Body of pancreas (tissue), 4 donors: Measurements from ENCODE around the gene GGPS1.

Experiments used
- POLR2A ChIP-seq, 3 donors: fragments of 450-650 bp; IDR thresholded peaks; one replicate each; pipeline ENCODE4 v1.6.1; 2016; ENCODE audit warnings: antibody characterized with exemption in 3 of 3, mild to moderate bottlenecking in 2 of 3
- TF ChIP-seq, protein P1 (sequence below), 7 experiments: fragments of 450-650 bp in 4 of 7; fragments of 200-600 bp in 3 of 7; sonication (generic) in 3 of 7; IDR thresholded peaks; one replicate each; pipeline ENCODE4 v1.5.1; 2016 to 2019; ENCODE audit warnings: antibody characterized with exemption in 7 of 7

DNA sequence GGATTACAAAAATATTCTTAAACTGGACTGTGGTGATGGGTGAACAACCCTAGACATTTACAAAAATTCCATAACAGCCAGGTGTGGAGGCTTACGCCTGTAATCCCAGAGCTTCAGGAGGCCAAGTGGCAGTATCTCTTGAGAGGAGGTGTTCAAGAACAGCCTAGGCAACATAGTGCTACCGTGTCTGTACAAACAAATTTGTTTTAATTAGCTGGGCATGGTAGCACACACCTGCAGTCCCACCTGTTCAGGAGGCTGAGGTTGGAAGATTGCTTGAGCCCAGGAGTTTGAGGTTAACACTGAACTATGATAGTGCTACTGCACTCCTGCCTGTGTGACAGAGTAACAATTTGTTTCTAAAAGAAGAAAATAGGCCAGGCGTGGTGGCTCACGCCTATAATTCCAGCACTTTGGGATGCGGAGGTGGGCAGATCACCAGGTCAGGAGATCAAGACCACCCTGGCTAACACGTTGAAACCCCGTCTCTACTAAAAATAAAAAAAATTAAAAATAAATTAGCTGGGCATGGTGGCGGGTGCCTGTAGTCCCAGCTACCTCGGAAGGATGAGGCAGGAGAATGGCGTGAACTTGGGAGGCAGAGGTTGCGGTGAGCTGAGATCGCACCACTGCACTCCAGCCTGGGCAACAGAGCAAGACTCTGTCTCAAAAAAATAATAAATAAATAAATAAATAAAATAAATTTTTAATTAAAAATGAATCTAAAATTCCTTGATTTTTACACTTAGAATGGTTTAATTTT is 37.4 kb upstream of the GGPS1 start:
- TF ChIP-seq, protein P1, sequence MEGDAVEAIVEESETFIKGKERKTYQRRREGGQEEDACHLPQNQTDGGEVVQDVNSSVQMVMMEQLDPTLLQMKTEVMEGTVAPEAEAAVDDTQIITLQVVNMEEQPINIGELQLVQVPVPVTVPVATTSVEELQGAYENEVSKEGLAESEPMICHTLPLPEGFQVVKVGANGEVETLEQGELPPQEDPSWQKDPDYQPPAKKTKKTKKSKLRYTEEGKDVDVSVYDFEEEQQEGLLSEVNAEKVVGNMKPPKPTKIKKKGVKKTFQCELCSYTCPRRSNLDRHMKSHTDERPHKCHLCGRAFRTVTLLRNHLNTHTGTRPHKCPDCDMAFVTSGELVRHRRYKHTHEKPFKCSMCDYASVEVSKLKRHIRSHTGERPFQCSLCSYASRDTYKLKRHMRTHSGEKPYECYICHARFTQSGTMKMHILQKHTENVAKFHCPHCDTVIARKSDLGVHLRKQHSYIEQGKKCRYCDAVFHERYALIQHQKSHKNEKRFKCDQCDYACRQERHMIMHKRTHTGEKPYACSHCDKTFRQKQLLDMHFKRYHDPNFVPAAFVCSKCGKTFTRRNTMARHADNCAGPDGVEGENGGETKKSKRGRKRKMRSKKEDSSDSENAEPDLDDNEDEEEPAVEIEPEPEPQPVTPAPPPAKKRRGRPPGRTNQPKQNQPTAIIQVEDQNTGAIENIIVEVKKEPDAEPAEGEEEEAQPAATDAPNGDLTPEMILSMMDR (IDR thresholded peaks at IDR 0.05) = no peak
- no peak for TF ChIP-seq POLR2A (IDR thresholded peaks at IDR 0.05)
